Activated T-helper 2 cell treated with anti-CD3 and anti-CD28 coated beads, Interferon-gamma antibody, Interleukin-2, Interleukin-4, amounts not matched to agents 10 μg/mL and 5 μg/mL and 100 μg/mL, durations not matched to agents 14 hours and 24 hours and 36 hours (primary cell): Measurements from ENCODE around the gene GRB7. TPM values are rescaled to one million over a fixed set of nuclear protein-coding genes. Genes with fewer than 3 reads are reported as not detected.
"Not testable (repeated sequence)": the region's sequence is repeated elsewhere in the genome, so short reads cannot be mapped to it uniquely, and the experiment has no call there.

Experiments
- DNase-seq: peaks from one replicate; pipeline ENCODE4 v3.0.0; 2021; ENCODE audit warnings: low spot score
- H3K27ac Mint-ChIP-seq: one replicate; pipeline ENCODE4 v1.8.0; 2021; ENCODE audit warnings: mixed read lengths
- H3K27me3 Mint-ChIP-seq: one replicate; pipeline ENCODE4 v1.8.0; 2021; ENCODE audit warnings: low read depth, mixed read lengths
- H3K36me3 Mint-ChIP-seq: one replicate; pipeline ENCODE4 v1.8.0; 2021; ENCODE audit warnings: low read depth, mixed read lengths
- H3K4me1 Mint-ChIP-seq: one replicate; pipeline ENCODE4 v1.8.0; 2021; ENCODE audit warnings: low read depth, mixed read lengths
- H3K4me3 Mint-ChIP-seq: one replicate; pipeline ENCODE4 v1.8.0; 2021; ENCODE audit warnings: low read depth, mild to moderate bottlenecking, moderate library complexity, mixed read lengths
- H3K9me3 Mint-ChIP-seq: one replicate; pipeline ENCODE4 v1.8.0; 2021; ENCODE audit warnings: mixed read lengths
- intact Hi-C: fragments of 100-400 bp; cut with micrococcal nuclease; formaldehyde crosslinking; loops from one replicate; pipeline ENCODE4 v1.15.1; 2023
- total RNA-seq: library from RNA; stranded (reverse); gene quantifications from 2 replicates; pipeline ENCODE4 v1.2.3, GENCODE V29; 2022

Gene GRB7
- total RNA-seq, 1 donor from 2014 or later: 0.39 TPM

GRCh38 chr17:39715375-39716072 lies 22.2 kb upstream of the GRB7 start:
- no peak overlapping the region for H3K4me3 Mint-ChIP-seq
- H3K36me3 Mint-ChIP-seq: no peaks in the 10 kb centered on the region
- H3K9me3 Mint-ChIP-seq: no peaks in the 10 kb centered on the region
- H3K4me1 Mint-ChIP-seq: no peaks in the 10 kb centered on the region
- no peak overlapping the region for H3K27ac Mint-ChIP-seq
- intact Hi-C loops: no loop called here
- H3K27me3 Mint-ChIP-seq: no peaks in the 10 kb centered on the region
- no peak for DNase-seq

DNA sequence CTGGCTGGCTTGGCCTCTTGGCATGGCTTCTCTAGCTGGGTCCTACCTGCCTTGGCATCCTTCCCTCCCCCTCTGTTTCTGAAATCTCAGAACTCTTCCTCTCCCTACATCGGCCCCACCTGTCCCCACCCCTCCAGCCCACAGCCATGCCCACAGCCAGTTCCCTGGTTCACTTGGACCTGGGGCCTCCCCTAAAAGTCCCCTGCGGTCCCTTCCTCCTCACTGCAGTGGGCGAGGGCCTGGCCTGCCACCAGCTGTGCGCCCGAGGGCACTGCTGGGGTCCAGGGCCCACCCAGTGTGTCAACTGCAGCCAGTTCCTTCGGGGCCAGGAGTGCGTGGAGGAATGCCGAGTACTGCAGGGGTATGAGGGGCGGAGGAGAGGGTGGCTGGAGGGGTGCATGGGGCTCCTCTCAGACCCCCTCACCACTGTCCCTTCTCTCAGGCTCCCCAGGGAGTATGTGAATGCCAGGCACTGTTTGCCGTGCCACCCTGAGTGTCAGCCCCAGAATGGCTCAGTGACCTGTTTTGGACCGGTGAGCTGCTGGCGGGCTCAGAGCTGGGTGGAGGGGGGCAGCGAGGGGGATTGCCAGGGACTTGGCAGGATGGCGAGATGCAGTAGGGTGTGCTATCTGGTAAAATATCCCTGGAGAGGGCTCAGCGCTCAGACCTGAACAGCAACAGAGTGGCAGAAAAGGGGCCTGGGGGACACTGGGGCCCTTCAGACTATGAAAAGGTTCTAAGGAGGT lies 21.5 kb upstream of the GRB7 start:
- intact Hi-C loops: no loop called here
- Mint-ChIP-seq H3K9me3 (no peaks in the 10 kb centered on the region), H3K27ac (no peak overlapping the region), H3K4me3 (no peak overlapping the region), H3K27me3 (no peaks in the 10 kb centered on the region), H3K4me1 (no peaks in the 10 kb centered on the region), H3K36me3 (no peaks in the 10 kb centered on the region)
- no peak for DNase-seq

GRCh38 chr17:39716879-39717536 lies 20.7 kb upstream of the GRB7 start:
- Mint-ChIP-seq H3K4me1 (no peaks in the 10 kb centered on the region), H3K27me3 (no peaks in the 10 kb centered on the region), H3K27ac (no peak overlapping the region), H3K9me3 (no peaks in the 10 kb centered on the region), H3K4me3 (no peak overlapping the region), H3K36me3 (no peaks in the 10 kb centered on the region)
- no peak for DNase-seq
- intact Hi-C loops: no loop called here

- no peak overlapping the region for H3K27ac Mint-ChIP-seq
- DNase-seq: no peak
- no peaks in the 10 kb centered on the region for H3K36me3 Mint-ChIP-seq
- no peaks in the 10 kb centered on the region for H3K4me1 Mint-ChIP-seq
- intact Hi-C loops: no loop called here
- H3K4me3 Mint-ChIP-seq: no peak overlapping the region
- no peaks in the 10 kb centered on the region for H3K9me3 Mint-ChIP-seq
- H3K27me3 Mint-ChIP-seq: no peaks in the 10 kb centered on the region
Observed at GRCh38 chr17:39717660-39718059, 20.1 kb upstream of the GRB7 start.

GRCh38 chr17:39719563-39720355 lies 18.0 kb upstream of the GRB7 start:
- Mint-ChIP-seq H3K27ac (no peak overlapping the region), H3K4me1 (no peaks in the 10 kb centered on the region), H3K36me3 (no peaks in the 10 kb centered on the region), H3K4me3 (no peak overlapping the region), H3K9me3 (no peaks in the 10 kb centered on the region), H3K27me3 (no peaks in the 10 kb centered on the region)
- no peak for DNase-seq
- intact Hi-C loops: no loop called here

GRCh38 chr17:39722104-39722503 lies 15.6 kb upstream of the GRB7 start:
- H3K27ac Mint-ChIP-seq: no peak overlapping the region
- no peaks in the 10 kb centered on the region for H3K27me3 Mint-ChIP-seq
- intact Hi-C loops: no loop called here
- DNase-seq: no peak
- no peaks in the 10 kb centered on the region for H3K4me1 Mint-ChIP-seq
- H3K9me3 Mint-ChIP-seq: no peaks in the 10 kb centered on the region
- no peaks in the 10 kb centered on the region for H3K36me3 Mint-ChIP-seq
- no peak overlapping the region for H3K4me3 Mint-ChIP-seq

DNA sequence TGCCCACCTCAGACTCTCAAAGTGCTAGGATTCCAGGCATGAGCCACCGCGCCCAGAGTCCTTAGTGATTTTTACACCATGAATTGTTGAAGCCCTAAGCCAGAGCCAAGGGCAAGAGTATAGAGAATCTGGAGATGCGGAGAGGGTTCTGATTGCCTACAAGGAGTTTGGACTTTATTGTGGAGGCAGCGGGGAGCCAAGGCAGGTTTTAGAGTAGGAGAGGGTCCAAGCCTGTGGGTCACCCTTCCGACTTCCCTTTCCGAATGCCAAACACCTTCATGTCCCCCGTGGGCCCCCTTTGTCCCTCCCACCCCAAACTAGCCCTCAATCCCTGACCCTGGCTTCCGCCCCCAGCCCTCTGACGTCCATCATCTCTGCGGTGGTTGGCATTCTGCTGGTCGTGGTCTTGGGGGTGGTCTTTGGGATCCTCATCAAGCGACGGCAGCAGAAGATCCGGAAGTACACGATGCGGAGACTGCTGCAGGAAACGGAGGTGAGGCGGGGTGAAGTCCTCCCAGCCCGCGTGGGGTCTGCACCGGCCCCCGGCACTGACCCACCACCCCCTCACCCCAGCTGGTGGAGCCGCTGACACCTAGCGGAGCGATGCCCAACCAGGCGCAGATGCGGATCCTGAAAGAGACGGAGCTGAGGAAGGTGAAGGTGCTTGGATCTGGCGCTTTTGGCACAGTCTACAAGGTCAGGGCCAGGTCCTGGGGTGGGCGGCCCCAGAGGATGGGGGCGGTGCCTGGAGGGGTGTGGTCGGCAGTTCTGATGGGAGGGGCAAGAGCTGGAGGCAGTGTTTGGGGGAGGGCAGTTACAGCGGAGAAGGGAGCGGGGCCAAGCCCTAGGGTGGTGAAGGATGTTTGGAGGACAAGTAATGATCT lies 14.5 kb upstream of the GRB7 start:
- intact Hi-C loops: no loop called here
- no peak overlapping the region for H3K4me3 Mint-ChIP-seq
- no peaks in the 10 kb centered on the region for H3K9me3 Mint-ChIP-seq
- no peaks in the 10 kb centered on the region for H3K4me1 Mint-ChIP-seq
- H3K27ac Mint-ChIP-seq: no peak overlapping the region
- H3K36me3 Mint-ChIP-seq: peaks cover under 1% of the 10 kb centered on the region
- no peaks in the 10 kb centered on the region for H3K27me3 Mint-ChIP-seq
- DNase-seq: no peak

DNA sequence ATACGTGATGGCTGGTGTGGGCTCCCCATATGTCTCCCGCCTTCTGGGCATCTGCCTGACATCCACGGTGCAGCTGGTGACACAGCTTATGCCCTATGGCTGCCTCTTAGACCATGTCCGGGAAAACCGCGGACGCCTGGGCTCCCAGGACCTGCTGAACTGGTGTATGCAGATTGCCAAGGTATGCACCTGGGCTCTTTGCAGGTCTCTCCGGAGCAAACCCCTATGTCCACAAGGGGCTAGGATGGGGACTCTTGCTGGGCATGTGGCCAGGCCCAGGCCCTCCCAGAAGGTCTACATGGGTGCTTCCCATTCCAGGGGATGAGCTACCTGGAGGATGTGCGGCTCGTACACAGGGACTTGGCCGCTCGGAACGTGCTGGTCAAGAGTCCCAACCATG lies 13.0 kb upstream of the GRB7 start:
- no peak for DNase-seq
- Mint-ChIP-seq H3K4me1 (peaks cover 5% of the 10 kb centered on the region), H3K36me3 (peaks cover 10% of the 10 kb centered on the region), H3K27me3 (no peaks in the 10 kb centered on the region), H3K9me3 (no peaks in the 10 kb centered on the region), H3K4me3 (no peak overlapping the region), H3K27ac (no peak overlapping the region)
- intact Hi-C loops: no loop called here

DNA sequence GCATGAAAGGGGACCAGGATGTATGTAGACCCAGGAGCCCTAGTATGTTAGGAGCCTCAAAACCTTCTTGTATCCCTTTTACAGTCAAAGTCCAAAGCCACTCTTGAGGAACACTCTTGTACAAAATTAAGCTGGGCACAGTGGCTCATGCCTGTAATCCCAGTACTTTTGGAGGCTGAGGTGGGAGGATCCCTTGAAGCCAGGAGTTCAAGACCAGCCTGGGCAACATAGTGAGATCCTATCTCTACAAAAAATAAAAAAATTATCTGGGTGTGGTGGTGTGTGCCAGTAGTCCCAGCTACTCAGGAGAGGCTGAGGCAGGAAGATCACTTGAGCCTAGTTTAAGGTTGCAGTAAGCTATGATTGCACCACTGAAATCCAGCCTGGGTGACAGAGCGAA lies 11.8 kb upstream of the GRB7 start:
- intact Hi-C loops, H3K4me1 Mint-ChIP-seq: not testable (repeated sequence)

GRCh38 chr17:39726617-39727016 lies 11.1 kb upstream of the GRB7 start:
- no peak overlapping the region for H3K4me3 Mint-ChIP-seq
- peaks cover 7% of the 10 kb centered on the region for H3K4me1 Mint-ChIP-seq
- no peaks in the 10 kb centered on the region for H3K9me3 Mint-ChIP-seq
- H3K27me3 Mint-ChIP-seq: no peaks in the 10 kb centered on the region
- peaks cover 10% of the 10 kb centered on the region for H3K36me3 Mint-ChIP-seq
- intact Hi-C loops: no loop called here
- no peak for DNase-seq
- H3K27ac Mint-ChIP-seq: no peak overlapping the region

More for the DNA sequence above, 11.8 kb upstream of the GRB7 start:
- DNase-seq, H3K4me3 Mint-ChIP-seq, H3K36me3 Mint-ChIP-seq, H3K27ac Mint-ChIP-seq, H3K27me3 Mint-ChIP-seq, H3K9me3 Mint-ChIP-seq: not testable (repeated sequence)

- H3K27me3 Mint-ChIP-seq: no peaks in the 10 kb centered on the region
- peaks cover 10% of the 10 kb centered on the region for H3K36me3 Mint-ChIP-seq
- intact Hi-C loops: no loop called here
- H3K27ac Mint-ChIP-seq: no peak overlapping the region
- no peaks in the 10 kb centered on the region for H3K9me3 Mint-ChIP-seq
- DNase-seq: no peak
- peaks cover 7% of the 10 kb centered on the region for H3K4me1 Mint-ChIP-seq
- no peak overlapping the region for H3K4me3 Mint-ChIP-seq
Observed at GRCh38 chr17:39727556-39727955, 10.2 kb upstream of the GRB7 start.

- Mint-ChIP-seq H3K27ac (peak overlapping the region; percentile 77), H3K4me1 (peaks cover 7% of the 10 kb centered on the region), H3K27me3 (peaks cover 1% of the 10 kb centered on the region), H3K9me3 (no peaks in the 10 kb centered on the region), H3K36me3 (peaks cover 10% of the 10 kb centered on the region), H3K4me3 (peak overlapping the region; percentile 84)
- intact Hi-C loops: no loop called here
- no peak for DNase-seq
Observed at GRCh38 chr17:39729280-39729851, 8.4 kb upstream of the GRB7 start.
